ENCODE results near the gene UNC5CL.

The UNC5CL gene

GRCh38 chr6:41043151-41043550 lies 4.1 kb upstream of the UNC5CL start:
- Histone ChIP-seq H3K27ac (replicated peaks) (no peak overlapping the region), H3K27me3 (ENCODE audit: insufficient read depth, poor library complexity, severe bottlenecking) (no peaks in the 10 kb centered on the region), H3K4me3 (replicated peaks; ENCODE audit: insufficient read depth, low read length) (no peak overlapping the region)
- DNase-seq (ENCODE audit: low read depth in 1 of 2, low spot score in 1 of 2), result no peak
- no peak for TF ChIP-seq POLR2AphosphoS5 (IDR thresholded peaks at IDR 0.05; ENCODE audit: low read depth)
- no peak for TF ChIP-seq SPI1 (IDR thresholded peaks at IDR 0.05; ENCODE audit: borderline replicate concordance, low read depth)
- no peak for TF ChIP-seq REST (IDR thresholded peaks at IDR 0.05; ENCODE audit: insufficient replicate concordance, low read depth)
- no peak for TF ChIP-seq GABPA (IDR thresholded peaks at IDR 0.05; ENCODE audit: low read depth)
- no peak for TF ChIP-seq CTCF (IDR thresholded peaks at IDR 0.05; ENCODE audit: insufficient read depth, low read length)

- no peak for TF ChIP-seq POLR2AphosphoS5 (IDR thresholded peaks at IDR 0.05; ENCODE audit: low read depth)
- TF ChIP-seq CTCF (IDR thresholded peaks at IDR 0.05; ENCODE audit: insufficient read depth, low read length), result no peak
- no peak for TF ChIP-seq GABPA (IDR thresholded peaks at IDR 0.05; ENCODE audit: low read depth)
- TF ChIP-seq SPI1 (IDR thresholded peaks at IDR 0.05; ENCODE audit: borderline replicate concordance, low read depth), result no peak
- TF ChIP-seq REST (IDR thresholded peaks at IDR 0.05; ENCODE audit: insufficient replicate concordance, low read depth), result no peak
- Histone ChIP-seq H3K27me3 (ENCODE audit: insufficient read depth, poor library complexity, severe bottlenecking) (no peaks in the 10 kb centered on the region), H3K4me3 (replicated peaks; ENCODE audit: insufficient read depth, low read length) (no peak within 1 kb of the TSS), H3K27ac (replicated peaks) (no peak within 1 kb of the TSS)
- no peak for DNase-seq (ENCODE audit: low read depth in 1 of 2, low spot score in 1 of 2)
These were observed 3.4 kb upstream of the UNC5CL start, which contains the start of gene TSPO2 for GRCh38 chr6:41042226-41043055. TSPO2 (plus strand) TSS chr6:41042467; CDS start chr6:41042986, 519 bp downstream.

GRCh38 chr6:41040940-41041536 lies 2.0 kb upstream of the UNC5CL start:
- no peak overlapping the region for H3K27ac ChIP-seq (replicated peaks)
- DNase-seq (ENCODE audit: low read depth in 1 of 2, low spot score in 1 of 2), result no peak
- no peak for TF ChIP-seq POLR2AphosphoS5 (IDR thresholded peaks at IDR 0.05; ENCODE audit: low read depth)
- no peak for TF ChIP-seq SPI1 (IDR thresholded peaks at IDR 0.05; ENCODE audit: borderline replicate concordance, low read depth)
- no peak for TF ChIP-seq CTCF (IDR thresholded peaks at IDR 0.05; ENCODE audit: insufficient read depth, low read length)
- TF ChIP-seq REST (IDR thresholded peaks at IDR 0.05; ENCODE audit: insufficient replicate concordance, low read depth), result no peak
- TF ChIP-seq GABPA (IDR thresholded peaks at IDR 0.05; ENCODE audit: low read depth), result no peak

More at GRCh38 chr6:41040940-41041536, 2.0 kb upstream of the UNC5CL start:
- H3K4me3 ChIP-seq (replicated peaks; ENCODE audit: insufficient read depth, low read length), result no peak overlapping the region
- no peaks in the 10 kb centered on the region for H3K27me3 ChIP-seq (ENCODE audit: insufficient read depth, poor library complexity, severe bottlenecking)
